GM19025 (cell line): Measurements from ENCODE around the gene TENM4.
"Not testable (repeated sequence)": the region's sequence is repeated elsewhere in the genome, so short reads cannot be mapped to it uniquely, and the experiment has no call there.

Experiments
- ATAC-seq: cut with Tn5 transposase; IDR thresholded peaks from one replicate; pipeline ENCODE4 v1.9.1; 2021; ENCODE audit warnings: mild to moderate bottlenecking, low read depth, moderate library complexity; ENCODE audit not compliant: unreplicated experiment

TENM4 gene

GRCh38 chr11:79011357-79011756 lies 429.5 kb downstream of the TENM4 start:
- ATAC-seq = no peak

- ATAC-seq = no peak
These were observed 432.9 kb downstream of the TENM4 start for GRCh38 chr11:79007771-79008402.

GRCh38 chr11:79006854-79007253 lies 434.0 kb downstream of the TENM4 start:
- ATAC-seq = no peak

GRCh38 chr11:78996007-78996406 lies 444.8 kb downstream of the TENM4 start:
- no peak for ATAC-seq

- ATAC-seq = no peak
These were observed 445.7 kb downstream of the TENM4 start for GRCh38 chr11:78995171-78995570.

- ATAC-seq = no peak
These were observed 446.9 kb downstream of the TENM4 start for GRCh38 chr11:78993802-78994430.

GRCh38 chr11:78991681-78992080 lies 449.1 kb downstream of the TENM4 start:
- no peak for ATAC-seq

GRCh38 chr11:78990261-78990660 lies 450.6 kb downstream of the TENM4 start:
- no peak for ATAC-seq

GRCh38 chr11:78987748-78988147 lies 453.1 kb downstream of the TENM4 start:
- no peak for ATAC-seq

- no peak for ATAC-seq
These were observed 454.5 kb downstream of the TENM4 start for GRCh38 chr11:78986305-78986704.

GRCh38 chr11:78985663-78986062 lies 455.2 kb downstream of the TENM4 start:
- ATAC-seq = no peak

GRCh38 chr11:78982473-78982872 lies 458.4 kb downstream of the TENM4 start:
- ATAC-seq = no peak

- no peak for ATAC-seq
These were observed 459.7 kb downstream of the TENM4 start for GRCh38 chr11:78981153-78981552.

- no peak for ATAC-seq
These were observed 462.0 kb downstream of the TENM4 start for GRCh38 chr11:78978831-78979230.

- ATAC-seq = not testable (repeated sequence)
These were observed 463.0 kb downstream of the TENM4 start for GRCh38 chr11:78977848-78978247.

GRCh38 chr11:78977009-78977408 lies 463.8 kb downstream of the TENM4 start:
- no peak for ATAC-seq

- ATAC-seq = no peak
These were observed 465.7 kb downstream of the TENM4 start for GRCh38 chr11:78975081-78975480.

GRCh38 chr11:78973876-78974275 lies 467.0 kb downstream of the TENM4 start:
- ATAC-seq = no peak

- no peak for ATAC-seq
These were observed 468.2 kb downstream of the TENM4 start for GRCh38 chr11:78972590-78972989.

GRCh38 chr11:78972177-78972576 lies 468.7 kb downstream of the TENM4 start:
- no peak for ATAC-seq

- ATAC-seq = no peak
These were observed 473.0 kb downstream of the TENM4 start for GRCh38 chr11:78967811-78968210.

- ATAC-seq = no peak
These were observed 475.4 kb downstream of the TENM4 start for GRCh38 chr11:78965432-78965831.
